HepG2 (cell line): ENCODE data around the gene ITIH3. TPM values are rescaled to one million over a fixed set of nuclear protein-coding genes. Genes with fewer than 3 reads are reported as not detected.

ENCODE experiments used
- GATA4 ChIP-seq: sonication (generic); IDR thresholded peaks from 2 replicates; pipeline ENCODE4 v1.6.1; 2016; ENCODE audit warnings: antibody characterized with exemption, low read depth, borderline replicate concordance
- GTF2F1 ChIP-seq: fragments of 150-350 bp; IDR thresholded peaks from 2 replicates; pipeline ENCODE4 v1.6.1; 2014; ENCODE audit warnings: low read length
- HNF4A ChIP-seq: sonication (generic); formaldehyde crosslinking; IDR thresholded peaks from 2 replicates; pipeline ENCODE4 v1.4.0; 2020; ENCODE audit warnings: missing genetic modification reagents
- KLF15 ChIP-seq: sonication (generic); formaldehyde crosslinking; IDR thresholded peaks from 2 replicates; pipeline ENCODE4 v1.8.1; 2023; ENCODE audit warnings: borderline replicate concordance, mild to moderate bottlenecking, inconsistent platforms, missing genetic modification reagents, mixed read lengths
- NCOR1 ChIP-seq: fragments of 200-600 bp; sonication (generic); IDR thresholded peaks from 2 replicates; pipeline ENCODE4 v1.7.0; 2017; ENCODE audit warnings: antibody characterized with exemption, low read length, borderline replicate concordance
- RNF2 ChIP-seq: fragments of 450-650 bp; conservative IDR thresholded peaks from 2 replicates; pipeline ENCODE4 v1.6.1; 2016; ENCODE audit warnings: low read depth
- SOX5 ChIP-seq: IDR thresholded peaks from 2 replicates; pipeline ENCODE4 v1.6.1; 2016; ENCODE audit warnings: borderline replicate concordance
- TP53 ChIP-seq: sonication (generic); formaldehyde crosslinking; conservative IDR thresholded peaks from 2 replicates; pipeline ENCODE4 v1.4.0; 2020; ENCODE audit warnings: missing genetic modification reagents
- ZNF282 ChIP-seq: fragments of 450-650 bp; IDR thresholded peaks from 2 replicates; pipeline ENCODE4 v1.6.1; 2018; ENCODE audit not compliant: partially characterized antibody
- ZNF350 ChIP-seq: sonication (generic); formaldehyde crosslinking; IDR thresholded peaks from 2 replicates; pipeline ENCODE4 v1.4.0; 2020; ENCODE audit warnings: mild to moderate bottlenecking, low read depth, missing genetic modification reagents, borderline replicate concordance
- ZNF768 ChIP-seq: sonication (generic); formaldehyde crosslinking; IDR thresholded peaks from 2 replicates; pipeline ENCODE4 v1.4.0; 2020; ENCODE audit warnings: missing genetic modification reagents
- ZNF782 ChIP-seq: sonication (generic); formaldehyde crosslinking; IDR thresholded peaks from 2 replicates; pipeline ENCODE4 v1.4.0; 2020; ENCODE audit warnings: missing genetic modification reagents, mild to moderate bottlenecking, borderline replicate concordance
- ZSCAN20 ChIP-seq: sonication (generic); formaldehyde crosslinking; IDR thresholded peaks from 2 replicates; pipeline ENCODE4 v1.4.0; 2020; ENCODE audit warnings: missing genetic modification reagents, mild to moderate bottlenecking, borderline replicate concordance
- polyA plus RNA-seq, 8 experiments: library from polyadenylated mRNA; depleted of rRNA in 3 of 8; stranded (reverse) in 7 of 8; unstranded in 1 of 8; fragments of >200 nt; fragmentation: Illumina TruSeq in 4 of 8; extraction: Trizol in 4 of 8; gene quantifications; 2 replicates each; pipeline versions ENCODE4 v1.2.1 to v1.2.3, GENCODE V29; 2011 to 2016; ENCODE audit warnings: low read depth in 4 of 8, missing spikeins in 1 of 8, mixed read lengths in 1 of 8; ENCODE audit not compliant: insufficient read depth in 1 of 8
- total RNA-seq, 5 experiments: library from RNA; depleted of rRNA; stranded (reverse); fragments of >200 nt; fragmentation: Illumina TruSeq; extraction: Trizol; gene quantifications; 2 replicates each; pipeline ENCODE4 v1.2.3, GENCODE V29; 2016; ENCODE audit warnings: low read depth in 1 of 5
- TF ChIP-seq, protein P1 (sequence below): sonication (generic); formaldehyde crosslinking; IDR thresholded peaks from 2 replicates; pipeline ENCODE4 v1.5.0; 2020; ENCODE audit warnings: missing genetic modification reagents, mild to moderate bottlenecking, borderline replicate concordance
- TF ChIP-seq, protein P2 (sequence below), 2 experiments: fragments of 450-650 bp in 1 of 2; sonication (generic) in 1 of 2; formaldehyde crosslinking in 1 of 2; IDR thresholded peaks; 2 replicates each; pipeline versions ENCODE4 v1.6.1 to v1.8.0; 2016 to 2022; ENCODE audit warnings: antibody characterized with exemption in 1 of 2, mild to moderate bottlenecking in 1 of 2, missing genetic modification reagents in 1 of 2
- TF ChIP-seq, protein P3 (sequence below): IDR thresholded peaks from 2 replicates; pipeline ENCODE4 v1.6.1; 2016; ENCODE audit warnings: missing biosample characterization, missing genetic modification reagents, low read depth
- TF ChIP-seq, protein P4 (sequence below): sonication (generic); formaldehyde crosslinking; IDR thresholded peaks from 2 replicates; pipeline ENCODE4 v1.5.1; 2020; ENCODE audit warnings: missing genetic modification reagents, mild to moderate bottlenecking, borderline replicate concordance

The ITIH3 gene
- total and polyA plus RNA-seq, 2 of the 13 experiments (the other 11 are each of a cell fraction or from before 2014, with no cell fraction given): 105 to 632 TPM

DNA sequence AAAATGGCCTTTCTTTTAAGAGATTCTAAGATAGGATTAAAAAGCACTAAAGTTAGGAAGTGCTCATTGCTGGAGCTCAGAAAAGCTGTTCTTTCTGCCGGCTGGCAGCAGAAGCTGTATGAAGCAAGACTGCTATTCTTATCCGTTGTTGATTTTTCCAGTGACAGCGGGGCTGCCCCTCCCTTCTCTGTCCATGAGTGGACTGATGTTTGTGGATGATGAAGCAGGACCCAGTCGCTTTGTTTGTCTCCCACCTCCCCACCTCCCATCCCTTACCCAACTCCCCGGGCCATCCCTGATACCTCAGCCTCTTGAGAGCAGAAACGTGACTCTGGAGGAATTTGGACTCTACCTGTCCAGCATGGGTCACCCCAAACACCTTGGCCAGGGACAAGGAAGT, 50.6 kb downstream of the ITIH3 start (continued):
- TF ChIP-seq, protein P1, sequence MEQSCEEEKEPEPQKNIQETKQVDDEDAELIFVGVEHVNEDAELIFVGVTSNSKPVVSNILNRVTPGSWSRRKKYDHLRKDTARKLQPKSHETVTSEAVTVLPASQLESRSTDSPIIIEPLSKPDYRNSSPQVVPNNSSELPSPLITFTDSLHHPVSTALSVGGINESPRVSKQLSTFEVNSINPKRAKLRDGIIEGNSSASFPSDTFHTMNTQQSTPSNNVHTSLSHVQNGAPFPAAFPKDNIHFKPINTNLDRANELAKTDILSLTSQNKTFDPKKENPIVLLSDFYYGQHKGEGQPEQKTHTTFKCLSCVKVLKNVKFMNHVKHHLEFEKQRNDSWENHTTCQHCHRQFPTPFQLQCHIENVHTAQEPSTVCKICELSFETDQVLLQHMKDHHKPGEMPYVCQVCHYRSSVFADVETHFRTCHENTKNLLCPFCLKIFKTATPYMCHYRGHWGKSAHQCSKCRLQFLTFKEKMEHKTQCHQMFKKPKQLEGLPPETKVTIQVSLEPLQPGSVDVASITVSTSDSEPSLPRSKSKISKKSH: no peak
- TF ChIP-seq HNF4A (peak; percentile 34; the same call in 1 of the 2 replicates), GTF2F1 (no peak), ZNF782 (CRISPR knock-in tag) (no peak), TP53 (CRISPR knock-in tag) (no peak), SOX5 (CRISPR knock-in tag) (peak; percentile 77), ZNF350 (CRISPR knock-in tag) (0 out of 2 replicates have a peak, but pooled peaks have one; percentile 4), NCOR1 (no peak), GATA4 (no peak), ZNF282 (no peak), KLF15 (CRISPR knock-in tag) (no peak), ZNF768 (CRISPR knock-in tag) (no peak), ZSCAN20 (CRISPR knock-in tag) (no peak), RNF2 (no peak)
- TF ChIP-seq, protein P2, sequence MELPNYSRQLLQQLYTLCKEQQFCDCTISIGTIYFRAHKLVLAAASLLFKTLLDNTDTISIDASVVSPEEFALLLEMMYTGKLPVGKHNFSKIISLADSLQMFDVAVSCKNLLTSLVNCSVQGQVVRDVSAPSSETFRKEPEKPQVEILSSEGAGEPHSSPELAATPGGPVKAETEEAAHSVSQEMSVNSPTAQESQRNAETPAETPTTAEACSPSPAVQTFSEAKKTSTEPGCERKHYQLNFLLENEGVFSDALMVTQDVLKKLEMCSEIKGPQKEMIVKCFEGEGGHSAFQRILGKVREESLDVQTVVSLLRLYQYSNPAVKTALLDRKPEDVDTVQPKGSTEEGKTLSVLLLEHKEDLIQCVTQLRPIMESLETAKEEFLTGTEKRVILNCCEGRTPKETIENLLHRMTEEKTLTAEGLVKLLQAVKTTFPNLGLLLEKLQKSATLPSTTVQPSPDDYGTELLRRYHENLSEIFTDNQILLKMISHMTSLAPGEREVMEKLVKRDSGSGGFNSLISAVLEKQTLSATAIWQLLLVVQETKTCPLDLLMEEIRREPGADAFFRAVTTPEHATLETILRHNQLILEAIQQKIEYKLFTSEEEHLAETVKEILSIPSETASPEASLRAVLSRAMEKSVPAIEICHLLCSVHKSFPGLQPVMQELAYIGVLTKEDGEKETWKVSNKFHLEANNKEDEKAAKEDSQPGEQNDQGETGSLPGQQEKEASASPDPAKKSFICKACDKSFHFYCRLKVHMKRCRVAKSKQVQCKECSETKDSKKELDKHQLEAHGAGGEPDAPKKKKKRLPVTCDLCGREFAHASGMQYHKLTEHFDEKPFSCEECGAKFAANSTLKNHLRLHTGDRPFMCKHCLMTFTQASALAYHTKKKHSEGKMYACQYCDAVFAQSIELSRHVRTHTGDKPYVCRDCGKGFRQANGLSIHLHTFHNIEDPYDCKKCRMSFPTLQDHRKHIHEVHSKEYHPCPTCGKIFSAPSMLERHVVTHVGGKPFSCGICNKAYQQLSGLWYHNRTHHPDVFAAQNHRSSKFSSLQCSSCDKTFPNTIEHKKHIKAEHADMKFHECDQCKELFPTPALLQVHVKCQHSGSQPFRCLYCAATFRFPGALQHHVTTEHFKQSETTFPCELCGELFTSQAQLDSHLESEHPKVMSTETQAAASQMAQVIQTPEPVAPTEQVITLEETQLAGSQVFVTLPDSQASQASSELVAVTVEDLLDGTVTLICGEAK (IDR thresholded peaks at IDR 0.05): no peak
- TF ChIP-seq, protein P2 (CRISPR knock-in tag; IDR thresholded peaks at IDR 0.05): no peak
- TF ChIP-seq, protein P3, sequence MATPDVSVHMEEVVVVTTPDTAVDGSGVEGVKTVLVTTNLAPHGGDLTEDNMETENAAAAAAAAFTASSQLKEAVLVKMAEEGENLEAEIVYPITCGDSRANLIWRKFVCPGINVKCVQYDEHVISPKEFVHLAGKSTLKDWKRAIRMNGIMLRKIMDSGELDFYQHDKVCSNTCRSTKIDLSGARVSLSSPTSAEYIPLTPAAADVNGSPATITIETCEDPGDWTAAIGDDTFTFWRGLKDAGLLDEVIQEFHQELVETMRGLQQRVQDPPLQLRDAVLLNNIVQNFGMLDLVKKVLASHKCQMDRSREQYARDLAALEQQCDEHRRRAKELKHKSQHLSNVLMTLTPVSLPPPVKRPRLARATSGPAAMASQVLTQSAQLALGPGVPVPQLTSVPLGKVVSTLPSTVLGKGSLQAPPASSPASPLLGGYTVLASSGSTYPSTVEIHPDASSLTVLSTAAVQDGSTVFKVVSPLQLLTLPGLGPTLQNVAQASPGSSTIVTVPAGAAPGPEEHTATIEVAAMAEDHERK: no peak
- TF ChIP-seq, protein P4, sequence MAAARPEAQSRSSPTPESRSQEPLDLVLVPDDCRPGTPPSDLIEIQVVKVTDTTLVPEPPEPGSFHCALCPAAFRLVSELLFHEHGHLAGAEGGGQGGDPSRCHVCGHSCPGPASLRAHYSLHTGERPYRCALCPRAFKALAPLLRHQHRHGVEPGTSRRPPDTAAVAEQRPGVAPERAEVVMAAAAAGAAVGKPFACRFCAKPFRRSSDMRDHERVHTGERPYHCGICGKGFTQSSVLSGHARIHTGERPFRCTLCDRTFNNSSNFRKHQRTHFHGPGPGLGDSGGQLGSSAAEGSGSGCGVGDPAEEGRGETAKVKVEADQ (CRISPR knock-in tag): no peak
